Endothelial cell of umbilical vein (primary cell): ENCODE results near the gene PSPC1. TPM values are rescaled to one million over a fixed set of nuclear protein-coding genes. Genes with fewer than 3 reads are reported as not detected.

Source experiments
- BruUV-seq: library from RNA; stranded (reverse); fragments of 400-500 nt; replicated peaks from 2 replicates; lab custom pipeline; 2021; lab: Mats Ljungman, UMichigan
- CTCF ChIA-PET: fragments of 300-600, 350-600 bp; sonication (Branson Sonifier 250); formaldehyde crosslinking; loops from one replicate; lab custom pipeline; 2021; ENCODE audit warnings: antibody characterized with exemption, inconsistent platforms; lab: Charles Lee
- POLR2A ChIA-PET: fragments of 300-600, 350-600 bp; sonication (Branson Sonifier 250); formaldehyde crosslinking; loops from one replicate; lab custom pipeline; 2021; ENCODE audit warnings: antibody characterized with exemption, inconsistent platforms; lab: Charles Lee
- DNase-seq: peaks from one replicate; pipeline ENCODE4 v3.0.0-alpha.2; 2011; ENCODE audit warnings: low read depth, low spot score
- FAIRE-seq: peaks from 2 replicates; lab custom pipeline; 2011; peaks lifted over from hg19 to GRCh38; lab: Jason Lieb, UNC
- H2AFZ ChIP-seq: 2 replicates; pipeline ENCODE4 v1.6.0; 2012; ENCODE audit warnings: low read depth, low read length, control low read depth, inconsistent platforms
- H3K27ac ChIP-seq: 2 replicates; pipeline ENCODE4 v1.5.1; 2011; ENCODE audit warnings: low read depth, mild to moderate bottlenecking, control low read depth, low read length, moderate library complexity; ENCODE audit not compliant: insufficient read depth
- H3K27me3 ChIP-seq, 2 experiments: 2 replicates each; pipeline versions ENCODE4 v1.6.0 to v1.6.1; 2011; ENCODE audit warnings: low read length in 2 of 2, mixed read lengths in 1 of 2; ENCODE audit not compliant: control insufficient read depth in 2 of 2, insufficient read depth in 2 of 2
- H3K36me3 ChIP-seq, 2 experiments: 2 replicates in 1 of 2; 3 replicates in 1 of 2; pipeline ENCODE4 v1.5.1; 2011; ENCODE audit warnings: low read length in 2 of 2, mild to moderate bottlenecking in 1 of 2, moderate library complexity in 1 of 2; ENCODE audit not compliant: control insufficient read depth in 2 of 2, insufficient read depth in 2 of 2; ENCODE audit errors: extremely low read depth in 1 of 2
- H3K4me1 ChIP-seq: 3 replicates; pipeline ENCODE4 v1.5.1; 2011; ENCODE audit warnings: mild to moderate bottlenecking, low read length; ENCODE audit not compliant: control insufficient read depth, insufficient read depth; ENCODE audit errors: extremely low read depth
- H3K4me2 ChIP-seq: 2 replicates; pipeline ENCODE4 v1.6.1; 2011; ENCODE audit warnings: low read length, control low read depth, mixed read lengths; ENCODE audit not compliant: insufficient read depth
- H3K4me3 ChIP-seq, 3 experiments: fragments of 200-600 bp in 1 of 3; sonication (generic), shearing (Covaris generic) in 1 of 3; replicated peaks in 1 of 3; 2 replicates each; pipeline ENCODE4 v1.5.1; 2011 to 2016; ENCODE audit warnings: control low read depth in 3 of 3, low read length in 3 of 3, mild to moderate bottlenecking in 2 of 3, inconsistent platforms in 1 of 3, low read depth in 1 of 3, moderate library complexity in 1 of 3; ENCODE audit not compliant: insufficient read depth in 1 of 3
- H3K79me2 ChIP-seq: 2 replicates; pipeline ENCODE4 v1.6.0; 2012; ENCODE audit warnings: low read length, inconsistent platforms; ENCODE audit not compliant: control insufficient read depth, insufficient read depth
- H3K9ac ChIP-seq: replicated peaks from 2 replicates; pipeline ENCODE3; 2011; ENCODE audit warnings: low read length, control low read depth; ENCODE audit not compliant: insufficient read depth; ENCODE audit errors: extremely low read depth
- H3K9me1 ChIP-seq: replicated peaks from 3 replicates; pipeline ENCODE4 v1.6.0; 2011; ENCODE audit warnings: mild to moderate bottlenecking, low read length; ENCODE audit not compliant: control insufficient read depth, insufficient read depth; ENCODE audit errors: extremely low read depth
- H3K9me3 ChIP-seq: replicated peaks from 2 replicates; pipeline ENCODE4 v1.5.1; 2012; ENCODE audit warnings: low read length, inconsistent platforms; ENCODE audit not compliant: control insufficient read depth, insufficient read depth
- H4K20me1 ChIP-seq: replicated peaks from 2 replicates; pipeline ENCODE3; 2011; ENCODE audit warnings: mild to moderate bottlenecking, low read length; ENCODE audit not compliant: control insufficient read depth, insufficient read depth; ENCODE audit errors: extremely low read depth
- EZH2 ChIP-seq: IDR thresholded peaks from 2 replicates; pipeline ENCODE4 v1.6.1; 2012; ENCODE audit warnings: borderline replicate concordance, low read depth, mild to moderate bottlenecking, moderate library complexity, low read length, inconsistent platforms; ENCODE audit not compliant: severe bottlenecking
- FOS ChIP-seq: IDR thresholded peaks from 2 replicates; pipeline ENCODE4 v1.6.1; 2011; ENCODE audit warnings: mild to moderate bottlenecking, low read length, moderate library complexity, borderline replicate concordance; ENCODE audit not compliant: insufficient read depth
- GATA2 ChIP-seq: IDR thresholded peaks from 2 replicates; pipeline ENCODE4 v1.7.0; 2011; ENCODE audit warnings: low read depth, mild to moderate bottlenecking, moderate library complexity, mixed read lengths, low read length; ENCODE audit not compliant: insufficient read length, insufficient read depth
- JUN ChIP-seq: IDR thresholded peaks from 2 replicates; pipeline ENCODE4 v1.6.1; 2011; ENCODE audit warnings: borderline replicate concordance, low read depth; ENCODE audit not compliant: insufficient read length, insufficient read depth
- MYC ChIP-seq: IDR thresholded peaks from one replicate; pipeline ENCODE4 v1.6.1; 2011; ENCODE audit warnings: mild to moderate bottlenecking, low read depth, low read length
- POLR2A ChIP-seq: IDR thresholded peaks from 2 replicates; pipeline ENCODE4 v1.6.1; 2012; ENCODE audit warnings: low read depth, mild to moderate bottlenecking, control low read depth, low read length
- POLR2AphosphoS5 ChIP-seq: IDR thresholded peaks from 2 replicates; pipeline ENCODE4 v1.6.1; 2012; ENCODE audit warnings: low read depth, mild to moderate bottlenecking, control low read depth, low read length, moderate library complexity; ENCODE audit not compliant: insufficient read depth
- dilution Hi-C: fragments of 300-500 bp; cut with MboI; formaldehyde crosslinking; loops from one replicate; pipeline ENCODE4 v1.15.0; 2019; ENCODE audit warnings: low sequenced_read_pairs; ENCODE audit not compliant: extremely low pct_ligation_motif_present
- intact Hi-C: fragments of 100-400 bp; cut with micrococcal nuclease; formaldehyde crosslinking; loops from one replicate; pipeline ENCODE4 v1.10.0; 2022
- polyA plus RNA-seq, 4 experiments: library from polyadenylated mRNA; depleted of rRNA in 3 of 4; stranded (reverse) in 3 of 4; unstranded in 1 of 4; fragments of >200 nt; gene quantifications; 2 replicates each; pipeline versions ENCODE4 v1.2.1 to v1.2.3, GENCODE V29; 2011 to 2012; ENCODE audit warnings: missing spikeins in 1 of 4
- total RNA-seq: library from RNA; stranded (reverse); gene quantifications from 2 replicates; pipeline ENCODE4 v1.2.3, GENCODE V29; 2021
- TF ChIP-seq, protein P1 (sequence below), 2 donors: IDR thresholded peaks; 1 replicate in 1 of 2; 2 replicates in 1 of 2; pipeline ENCODE4 v1.5.1; 2011; ENCODE audit warnings: low read length in 2 of 2, mild to moderate bottlenecking in 2 of 2, moderate library complexity in 2 of 2, control low read depth in 1 of 2, inconsistent platforms in 1 of 2, low read depth in 1 of 2; ENCODE audit not compliant: insufficient read depth in 1 of 2; ENCODE audit errors: extremely low read depth in 1 of 2
- TF ChIP-seq, protein P2 (sequence below): IDR thresholded peaks from 2 replicates; pipeline ENCODE4 v1.6.1; 2011; ENCODE audit not compliant: insufficient read depth, insufficient read length

The PSPC1 gene
- total and polyA plus RNA-seq, 2 donors (not counting 3 experiments of a cell fraction or from before 2014, with no cell fraction given) = 22.8 to 55.7 TPM

DNA sequence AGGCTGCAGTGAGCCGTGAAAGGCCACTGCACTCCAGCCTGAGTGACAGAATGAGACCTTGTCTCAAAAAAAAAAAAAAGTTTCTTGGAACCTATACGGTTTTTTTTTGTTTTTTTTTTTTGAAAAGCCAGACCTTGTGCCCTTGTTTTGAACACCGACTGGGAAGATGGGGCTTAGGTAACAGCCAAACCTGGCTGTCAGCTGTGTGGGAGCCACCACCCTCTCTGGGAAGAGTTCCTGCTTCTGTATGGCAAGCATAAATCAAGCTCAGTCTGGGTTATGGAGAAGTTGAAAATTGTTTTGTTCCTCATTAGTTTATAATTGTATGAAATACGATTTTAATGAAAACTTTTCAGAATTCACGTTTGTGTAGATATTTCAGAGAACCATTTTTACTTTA is 109.8 kb downstream of the PSPC1 start:
- Histone ChIP-seq H4K20me1 (no peaks in the 10 kb centered on the region), H3K4me3 (no peak overlapping the region), H3K36me3 (peaks cover 14 to 16% of the 10 kb centered on the region in 2 experiments), H3K4me2 (no peak overlapping the region), H2AFZ (no peak overlapping the region), H3K9me3 (no peaks in the 10 kb centered on the region), H3K79me2 (peaks cover 7% of the 10 kb centered on the region), H3K9ac (no peak overlapping the region), H3K4me1 (peaks cover 15% of the 10 kb centered on the region), H3K27me3 (no peaks in the 10 kb centered on the region), H3K27ac (no peak overlapping the region), H3K9me1 (no peaks in the 10 kb centered on the region)
- intact Hi-C loops = loop anchor here (10.0 kb wide), 1 partner anchor 112 kb away; the partner anchor contains the start of gene PSPC1
- dilution Hi-C loops = no loop called here
- DNase-seq (no peak), FAIRE-seq (no peak)
- TF ChIP-seq POLR2AphosphoS5 (no peak), GATA2 (no peak), POLR2A (no peak), FOS (no peak), EZH2 (no peak), MYC (no peak), JUN (no peak)
- TF ChIP-seq, protein P1, sequence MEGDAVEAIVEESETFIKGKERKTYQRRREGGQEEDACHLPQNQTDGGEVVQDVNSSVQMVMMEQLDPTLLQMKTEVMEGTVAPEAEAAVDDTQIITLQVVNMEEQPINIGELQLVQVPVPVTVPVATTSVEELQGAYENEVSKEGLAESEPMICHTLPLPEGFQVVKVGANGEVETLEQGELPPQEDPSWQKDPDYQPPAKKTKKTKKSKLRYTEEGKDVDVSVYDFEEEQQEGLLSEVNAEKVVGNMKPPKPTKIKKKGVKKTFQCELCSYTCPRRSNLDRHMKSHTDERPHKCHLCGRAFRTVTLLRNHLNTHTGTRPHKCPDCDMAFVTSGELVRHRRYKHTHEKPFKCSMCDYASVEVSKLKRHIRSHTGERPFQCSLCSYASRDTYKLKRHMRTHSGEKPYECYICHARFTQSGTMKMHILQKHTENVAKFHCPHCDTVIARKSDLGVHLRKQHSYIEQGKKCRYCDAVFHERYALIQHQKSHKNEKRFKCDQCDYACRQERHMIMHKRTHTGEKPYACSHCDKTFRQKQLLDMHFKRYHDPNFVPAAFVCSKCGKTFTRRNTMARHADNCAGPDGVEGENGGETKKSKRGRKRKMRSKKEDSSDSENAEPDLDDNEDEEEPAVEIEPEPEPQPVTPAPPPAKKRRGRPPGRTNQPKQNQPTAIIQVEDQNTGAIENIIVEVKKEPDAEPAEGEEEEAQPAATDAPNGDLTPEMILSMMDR (IDR thresholded peaks at IDR 0.05; ENCODE audit: extremely low read depth in 1 of 2, insufficient read depth in 1 of 2, low read depth in 1 of 2, low read length in 2 of 2) = no peak
- TF ChIP-seq, protein P2, sequence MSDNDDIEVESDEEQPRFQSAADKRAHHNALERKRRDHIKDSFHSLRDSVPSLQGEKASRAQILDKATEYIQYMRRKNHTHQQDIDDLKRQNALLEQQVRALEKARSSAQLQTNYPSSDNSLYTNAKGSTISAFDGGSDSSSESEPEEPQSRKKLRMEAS = no peak
- POLR2A ChIA-PET = interaction anchor here (0.7 kb wide), 1 partner anchor 15 kb away, joined by 8 read pairs; no protein-coding TSS in a partner anchor
- no TSS peak for BruUV-seq
- CTCF ChIA-PET = no interaction called here
